ENCODE results near the gene TRMT1. TPM values are rescaled to one million over a fixed set of nuclear protein-coding genes. Genes with fewer than 3 reads are reported as not detected.

The TRMT1 gene
- total and polyA plus RNA-seq, 2 experiments from 2014 or later: 88.6 to 90.1 TPM

DNA sequence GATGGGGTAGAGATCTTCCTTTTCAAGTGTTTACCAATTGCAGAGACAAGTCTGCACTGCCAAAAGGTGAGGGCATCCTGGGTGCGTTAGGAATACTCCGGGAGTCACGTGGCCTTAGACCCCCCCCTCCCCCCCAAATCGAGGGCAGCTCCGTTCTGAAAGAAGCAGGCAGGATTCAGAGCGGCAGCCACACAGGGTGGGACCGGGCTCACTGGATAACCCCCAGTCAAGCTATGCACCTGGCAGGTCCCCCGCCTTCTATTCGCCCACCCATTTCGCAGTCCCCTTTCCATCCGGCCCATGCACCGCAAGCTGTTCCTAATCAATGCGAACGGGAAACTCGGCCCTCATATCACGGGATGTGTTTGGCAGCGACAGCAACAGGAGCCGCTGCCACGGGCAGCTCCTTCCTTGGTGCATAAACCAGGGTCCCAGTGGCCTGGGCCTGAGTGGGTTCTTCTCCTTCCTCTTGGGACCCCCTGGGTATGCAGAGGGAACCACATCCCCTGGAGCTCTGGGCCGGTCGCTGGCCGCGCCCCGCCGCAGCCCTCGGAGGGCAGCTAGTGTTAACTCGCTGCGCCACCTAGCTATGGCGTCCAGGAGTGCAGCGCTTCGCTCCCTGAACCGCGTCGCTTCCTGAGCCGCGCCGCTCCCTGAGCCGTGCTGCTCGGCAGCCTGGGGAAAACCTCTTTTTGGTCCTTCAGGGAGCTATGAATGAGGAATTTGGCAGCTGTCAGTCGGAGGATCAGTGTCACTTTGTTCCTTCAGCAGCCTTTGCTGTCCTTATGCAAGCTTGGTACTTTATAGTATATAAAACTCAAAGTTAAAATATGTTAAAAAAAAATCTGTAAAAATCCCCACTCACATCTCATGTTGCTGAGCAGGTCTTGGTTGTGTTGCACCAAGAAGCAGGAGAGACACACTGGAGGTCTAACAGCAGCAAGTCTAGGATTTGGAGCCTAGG, 55.3 kb downstream of the TRMT1 start:
- peak overlapping the region; percentile 51 for H3K4me3 Mint-ChIP-seq
- no peak overlapping the region for H3K27ac Mint-ChIP-seq
- peak; percentile 88 for ATAC-seq
- H2AFZ ChIP-seq: peak overlapping the region; percentile 96
- H3K4me1 ChIP-seq (ENCODE audit: insufficient read depth): peaks cover 47% of the 10 kb centered on the region
- peak; percentile 95 for DNase-seq (ENCODE audit: low spot score)
- peaks cover 7% of the 10 kb centered on the region; the same call in 1 of the 2 replicates for H3F3A ChIP-seq (replicated peaks; ENCODE audit: low read depth)
- no peak overlapping the region for H3K27ac ChIP-seq (ENCODE audit: low read depth)
- H3K4me1 Mint-ChIP-seq: peaks cover 21% of the 10 kb centered on the region
- 0 out of 2 replicates have a peak, but pooled peaks cover 4% of the 10 kb centered on the region for H4K20me1 ChIP-seq (replicated peaks; ENCODE audit: insufficient read depth)
- peak overlapping the region; percentile 80 for H3K4me3 ChIP-seq
- H3K4me2 ChIP-seq: peak overlapping the region; percentile 99
- H3K36me3 Mint-ChIP-seq (ENCODE audit: low read depth): no peaks in the 10 kb centered on the region; the same call in 2 of the 3 replicates
- no peaks in the 10 kb centered on the region for H3K9me2 ChIP-seq (ENCODE audit: insufficient read depth)
- no peaks in the 10 kb centered on the region for H3K79me2 ChIP-seq (replicated peaks; ENCODE audit: insufficient read depth)
- peaks cover 6% of the 10 kb centered on the region; the same call in 2 of the 3 replicates for H3K9me3 Mint-ChIP-seq
- TF ChIP-seq NANOG (IDR thresholded peaks at IDR 0.05; ENCODE audit: borderline replicate concordance): no peak
- no peak for TF ChIP-seq JUNB (IDR thresholded peaks at IDR 0.05; ENCODE audit: unreplicated experiment)
- TF ChIP-seq, protein P1, sequence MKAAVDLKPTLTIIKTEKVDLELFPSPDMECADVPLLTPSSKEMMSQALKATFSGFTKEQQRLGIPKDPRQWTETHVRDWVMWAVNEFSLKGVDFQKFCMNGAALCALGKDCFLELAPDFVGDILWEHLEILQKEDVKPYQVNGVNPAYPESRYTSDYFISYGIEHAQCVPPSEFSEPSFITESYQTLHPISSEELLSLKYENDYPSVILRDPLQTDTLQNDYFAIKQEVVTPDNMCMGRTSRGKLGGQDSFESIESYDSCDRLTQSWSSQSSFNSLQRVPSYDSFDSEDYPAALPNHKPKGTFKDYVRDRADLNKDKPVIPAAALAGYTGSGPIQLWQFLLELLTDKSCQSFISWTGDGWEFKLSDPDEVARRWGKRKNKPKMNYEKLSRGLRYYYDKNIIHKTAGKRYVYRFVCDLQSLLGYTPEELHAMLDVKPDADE (IDR thresholded peaks at IDR 0.05): no peak
- TF ChIP-seq STAT1 (IDR thresholded peaks at IDR 0.05; ENCODE audit: unreplicated experiment): no peak
- peak; percentile 73 for TF ChIP-seq EZH2 (IDR thresholded peaks at IDR 0.05; ENCODE audit: low read depth, unreplicated experiment)
- no peak for TF ChIP-seq ZNF331 (CRISPR knock-in tag; IDR thresholded peaks at IDR 0.05; ENCODE audit: low read depth)
- no peak for TF ChIP-seq ZNF114 (CRISPR knock-in tag; IDR thresholded peaks at IDR 0.05)
- TF ChIP-seq CREB1 (CRISPR knock-in tag; IDR thresholded peaks at IDR 0.05; ENCODE audit: low read depth): 0 out of 2 replicates have a peak, but pooled peaks have one; percentile 32
- TF ChIP-seq, protein P2, sequence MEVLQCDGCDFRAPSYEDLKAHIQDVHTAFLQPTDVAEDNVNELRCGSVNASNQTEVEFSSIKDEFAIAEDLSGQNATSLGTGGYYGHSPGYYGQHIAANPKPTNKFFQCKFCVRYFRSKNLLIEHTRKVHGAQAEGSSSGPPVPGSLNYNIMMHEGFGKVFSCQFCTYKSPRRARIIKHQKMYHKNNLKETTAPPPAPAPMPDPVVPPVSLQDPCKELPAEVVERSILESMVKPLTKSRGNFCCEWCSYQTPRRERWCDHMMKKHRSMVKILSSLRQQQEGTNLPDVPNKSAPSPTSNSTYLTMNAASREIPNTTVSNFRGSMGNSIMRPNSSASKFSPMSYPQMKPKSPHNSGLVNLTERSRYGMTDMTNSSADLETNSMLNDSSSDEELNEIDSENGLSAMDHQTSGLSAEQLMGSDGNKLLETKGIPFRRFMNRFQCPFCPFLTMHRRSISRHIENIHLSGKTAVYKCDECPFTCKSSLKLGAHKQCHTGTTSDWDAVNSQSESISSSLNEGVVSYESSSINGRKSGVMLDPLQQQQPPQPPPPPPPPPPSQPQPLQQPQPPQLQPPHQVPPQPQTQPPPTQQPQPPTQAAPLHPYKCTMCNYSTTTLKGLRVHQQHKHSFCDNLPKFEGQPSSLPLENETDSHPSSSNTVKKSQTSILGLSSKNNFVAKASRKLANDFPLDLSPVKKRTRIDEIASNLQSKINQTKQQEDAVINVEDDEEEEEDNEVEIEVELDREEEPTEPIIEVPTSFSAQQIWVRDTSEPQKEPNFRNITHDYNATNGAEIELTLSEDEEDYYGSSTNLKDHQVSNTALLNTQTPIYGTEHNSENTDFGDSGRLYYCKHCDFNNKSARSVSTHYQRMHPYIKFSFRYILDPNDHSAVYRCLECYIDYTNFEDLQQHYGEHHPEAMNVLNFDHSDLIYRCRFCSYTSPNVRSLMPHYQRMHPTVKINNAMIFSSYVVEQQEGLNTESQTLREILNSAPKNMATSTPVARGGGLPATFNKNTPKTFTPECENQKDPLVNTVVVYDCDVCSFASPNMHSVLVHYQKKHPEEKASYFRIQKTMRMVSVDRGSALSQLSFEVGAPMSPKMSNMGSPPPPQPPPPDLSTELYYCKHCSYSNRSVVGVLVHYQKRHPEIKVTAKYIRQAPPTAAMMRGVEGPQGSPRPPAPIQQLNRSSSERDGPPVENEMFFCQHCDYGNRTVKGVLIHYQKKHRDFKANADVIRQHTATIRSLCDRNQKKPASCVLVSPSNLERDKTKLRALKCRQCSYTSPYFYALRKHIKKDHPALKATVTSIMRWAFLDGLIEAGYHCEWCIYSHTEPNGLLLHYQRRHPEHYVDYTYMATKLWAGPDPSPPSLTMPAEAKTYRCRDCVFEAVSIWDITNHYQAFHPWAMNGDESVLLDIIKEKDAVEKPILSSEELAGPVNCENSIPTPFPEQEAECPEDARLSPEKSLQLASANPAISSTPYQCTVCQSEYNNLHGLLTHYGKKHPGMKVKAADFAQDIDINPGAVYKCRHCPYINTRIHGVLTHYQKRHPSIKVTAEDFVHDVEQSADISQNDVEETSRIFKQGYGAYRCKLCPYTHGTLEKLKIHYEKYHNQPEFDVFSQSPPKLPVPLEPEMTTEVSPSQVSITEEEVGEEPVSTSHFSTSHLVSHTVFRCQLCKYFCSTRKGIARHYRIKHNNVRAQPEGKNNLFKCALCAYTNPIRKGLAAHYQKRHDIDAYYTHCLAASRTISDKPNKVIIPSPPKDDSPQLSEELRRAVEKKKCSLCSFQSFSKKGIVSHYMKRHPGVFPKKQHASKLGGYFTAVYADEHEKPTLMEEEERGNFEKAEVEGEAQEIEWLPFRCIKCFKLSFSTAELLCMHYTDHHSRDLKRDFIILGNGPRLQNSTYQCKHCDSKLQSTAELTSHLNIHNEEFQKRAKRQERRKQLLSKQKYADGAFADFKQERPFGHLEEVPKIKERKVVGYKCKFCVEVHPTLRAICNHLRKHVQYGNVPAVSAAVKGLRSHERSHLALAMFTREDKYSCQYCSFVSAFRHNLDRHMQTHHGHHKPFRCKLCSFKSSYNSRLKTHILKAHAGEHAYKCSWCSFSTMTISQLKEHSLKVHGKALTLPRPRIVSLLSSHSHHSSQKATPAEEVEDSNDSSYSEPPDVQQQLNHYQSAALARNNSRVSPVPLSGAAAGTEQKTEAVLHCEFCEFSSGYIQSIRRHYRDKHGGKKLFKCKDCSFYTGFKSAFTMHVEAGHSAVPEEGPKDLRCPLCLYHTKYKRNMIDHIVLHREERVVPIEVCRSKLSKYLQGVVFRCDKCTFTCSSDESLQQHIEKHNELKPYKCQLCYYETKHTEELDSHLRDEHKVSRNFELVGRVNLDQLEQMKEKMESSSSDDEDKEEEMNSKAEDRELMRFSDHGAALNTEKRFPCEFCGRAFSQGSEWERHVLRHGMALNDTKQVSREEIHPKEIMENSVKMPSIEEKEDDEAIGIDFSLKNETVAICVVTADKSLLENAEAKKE (CRISPR knock-in tag; IDR thresholded peaks at IDR 0.05): no peak
- TF ChIP-seq, protein P3, sequence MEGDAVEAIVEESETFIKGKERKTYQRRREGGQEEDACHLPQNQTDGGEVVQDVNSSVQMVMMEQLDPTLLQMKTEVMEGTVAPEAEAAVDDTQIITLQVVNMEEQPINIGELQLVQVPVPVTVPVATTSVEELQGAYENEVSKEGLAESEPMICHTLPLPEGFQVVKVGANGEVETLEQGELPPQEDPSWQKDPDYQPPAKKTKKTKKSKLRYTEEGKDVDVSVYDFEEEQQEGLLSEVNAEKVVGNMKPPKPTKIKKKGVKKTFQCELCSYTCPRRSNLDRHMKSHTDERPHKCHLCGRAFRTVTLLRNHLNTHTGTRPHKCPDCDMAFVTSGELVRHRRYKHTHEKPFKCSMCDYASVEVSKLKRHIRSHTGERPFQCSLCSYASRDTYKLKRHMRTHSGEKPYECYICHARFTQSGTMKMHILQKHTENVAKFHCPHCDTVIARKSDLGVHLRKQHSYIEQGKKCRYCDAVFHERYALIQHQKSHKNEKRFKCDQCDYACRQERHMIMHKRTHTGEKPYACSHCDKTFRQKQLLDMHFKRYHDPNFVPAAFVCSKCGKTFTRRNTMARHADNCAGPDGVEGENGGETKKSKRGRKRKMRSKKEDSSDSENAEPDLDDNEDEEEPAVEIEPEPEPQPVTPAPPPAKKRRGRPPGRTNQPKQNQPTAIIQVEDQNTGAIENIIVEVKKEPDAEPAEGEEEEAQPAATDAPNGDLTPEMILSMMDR (conservative IDR thresholded peaks at IDR 0.05; ENCODE audit: low read depth in 2 of 2): peak; percentile 82 to 96
- TF ChIP-seq EZH2phosphoT487 (IDR thresholded peaks at IDR 0.05; ENCODE audit: unreplicated experiment): no peak
- TF ChIP-seq POLR2AphosphoS5 (IDR thresholded peaks at IDR 0.05; ENCODE audit: low read depth): no peak
- TF ChIP-seq, protein P4, sequence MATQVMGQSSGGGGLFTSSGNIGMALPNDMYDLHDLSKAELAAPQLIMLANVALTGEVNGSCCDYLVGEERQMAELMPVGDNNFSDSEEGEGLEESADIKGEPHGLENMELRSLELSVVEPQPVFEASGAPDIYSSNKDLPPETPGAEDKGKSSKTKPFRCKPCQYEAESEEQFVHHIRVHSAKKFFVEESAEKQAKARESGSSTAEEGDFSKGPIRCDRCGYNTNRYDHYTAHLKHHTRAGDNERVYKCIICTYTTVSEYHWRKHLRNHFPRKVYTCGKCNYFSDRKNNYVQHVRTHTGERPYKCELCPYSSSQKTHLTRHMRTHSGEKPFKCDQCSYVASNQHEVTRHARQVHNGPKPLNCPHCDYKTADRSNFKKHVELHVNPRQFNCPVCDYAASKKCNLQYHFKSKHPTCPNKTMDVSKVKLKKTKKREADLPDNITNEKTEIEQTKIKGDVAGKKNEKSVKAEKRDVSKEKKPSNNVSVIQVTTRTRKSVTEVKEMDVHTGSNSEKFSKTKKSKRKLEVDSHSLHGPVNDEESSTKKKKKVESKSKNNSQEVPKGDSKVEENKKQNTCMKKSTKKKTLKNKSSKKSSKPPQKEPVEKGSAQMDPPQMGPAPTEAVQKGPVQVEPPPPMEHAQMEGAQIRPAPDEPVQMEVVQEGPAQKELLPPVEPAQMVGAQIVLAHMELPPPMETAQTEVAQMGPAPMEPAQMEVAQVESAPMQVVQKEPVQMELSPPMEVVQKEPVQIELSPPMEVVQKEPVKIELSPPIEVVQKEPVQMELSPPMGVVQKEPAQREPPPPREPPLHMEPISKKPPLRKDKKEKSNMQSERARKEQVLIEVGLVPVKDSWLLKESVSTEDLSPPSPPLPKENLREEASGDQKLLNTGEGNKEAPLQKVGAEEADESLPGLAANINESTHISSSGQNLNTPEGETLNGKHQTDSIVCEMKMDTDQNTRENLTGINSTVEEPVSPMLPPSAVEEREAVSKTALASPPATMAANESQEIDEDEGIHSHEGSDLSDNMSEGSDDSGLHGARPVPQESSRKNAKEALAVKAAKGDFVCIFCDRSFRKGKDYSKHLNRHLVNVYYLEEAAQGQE (IDR thresholded peaks at IDR 0.05; ENCODE audit: unreplicated experiment): no peak
- H3K36me3 ChIP-seq (ENCODE audit: insufficient read depth): no peaks in the 10 kb centered on the region
- H3K27me3 Mint-ChIP-seq (ENCODE audit: insufficient read depth, low read depth, poor library complexity): peaks cover 79% of the 10 kb centered on the region
- peaks cover 87% of the 10 kb centered on the region for H3K27me3 ChIP-seq (ENCODE audit: insufficient read depth)

All from GM23338 (cell line).